ENCODE measurements around the gene SAXO1. TPM values are rescaled to one million over a fixed set of nuclear protein-coding genes. Genes with fewer than 3 reads are reported as not detected.

Gene SAXO1
- polyA plus RNA-seq, 1 experiment = 0.01 TPM

- ChIA-PET POLR2A (no interaction called here), CTCF (no interaction called here)
- no peak for TF ChIP-seq CTCF (IDR thresholded peaks at IDR 0.05; ENCODE audit: low read depth, low read length)
- peaks cover 2% of the 10 kb centered on the region for H3K27me3 ChIP-seq (ENCODE audit: control insufficient read depth, insufficient read depth, low read length)
- DNase-seq (ENCODE audit: low read depth, low spot score) = no peak
- H3K27ac ChIP-seq (ENCODE audit: low read depth, low read length) = no peak overlapping the region
- no peak overlapping the region for H3K4me3 ChIP-seq (ENCODE audit: low read depth, low read length)
- no peaks in the 10 kb centered on the region for H3K9me3 ChIP-seq (ENCODE audit: control insufficient read depth, insufficient read depth, low read length)
Observed at GRCh38 chr9:19032406-19032805, 603 bp downstream of the SAXO1 start.

DNA sequence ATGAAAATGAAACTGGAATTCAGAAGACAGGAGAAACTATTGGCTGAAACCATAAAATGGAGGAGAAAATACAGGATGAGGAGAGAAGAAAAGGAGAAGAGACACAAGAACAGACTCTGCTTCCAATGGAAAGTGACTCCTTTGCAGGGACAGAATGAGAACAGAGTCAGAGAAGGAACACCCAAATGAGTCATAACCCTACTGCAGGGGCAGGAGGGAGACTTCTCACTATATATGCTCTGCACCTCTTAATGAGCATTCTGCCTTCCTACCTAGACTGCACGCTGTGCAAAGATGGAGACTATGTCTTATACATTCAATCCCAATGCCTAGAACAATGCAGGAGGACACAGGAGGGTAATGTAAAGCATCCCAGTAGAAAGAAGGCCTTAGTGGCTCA, 2.1 kb downstream of the SAXO1 start:
- TF ChIP-seq CTCF (IDR thresholded peaks at IDR 0.05; ENCODE audit: low read depth, low read length) = no peak
- no peak overlapping the region for H3K27ac ChIP-seq (ENCODE audit: low read depth, low read length)
- DNase-seq (ENCODE audit: low read depth, low spot score) = no peak
- peaks cover 2% of the 10 kb centered on the region for H3K27me3 ChIP-seq (ENCODE audit: control insufficient read depth, insufficient read depth, low read length)
- H3K9me3 ChIP-seq (ENCODE audit: control insufficient read depth, insufficient read depth, low read length) = no peaks in the 10 kb centered on the region
- H3K4me3 ChIP-seq (ENCODE audit: low read depth, low read length) = no peak overlapping the region
- ChIA-PET POLR2A (no interaction called here), CTCF (interaction anchor here (0.5 to 5.6 kb wide), 2 partner anchors 1219 to 1499 kb away, joined by 3 to 59 read pairs; no protein-coding TSS in a partner anchor)

DNA sequence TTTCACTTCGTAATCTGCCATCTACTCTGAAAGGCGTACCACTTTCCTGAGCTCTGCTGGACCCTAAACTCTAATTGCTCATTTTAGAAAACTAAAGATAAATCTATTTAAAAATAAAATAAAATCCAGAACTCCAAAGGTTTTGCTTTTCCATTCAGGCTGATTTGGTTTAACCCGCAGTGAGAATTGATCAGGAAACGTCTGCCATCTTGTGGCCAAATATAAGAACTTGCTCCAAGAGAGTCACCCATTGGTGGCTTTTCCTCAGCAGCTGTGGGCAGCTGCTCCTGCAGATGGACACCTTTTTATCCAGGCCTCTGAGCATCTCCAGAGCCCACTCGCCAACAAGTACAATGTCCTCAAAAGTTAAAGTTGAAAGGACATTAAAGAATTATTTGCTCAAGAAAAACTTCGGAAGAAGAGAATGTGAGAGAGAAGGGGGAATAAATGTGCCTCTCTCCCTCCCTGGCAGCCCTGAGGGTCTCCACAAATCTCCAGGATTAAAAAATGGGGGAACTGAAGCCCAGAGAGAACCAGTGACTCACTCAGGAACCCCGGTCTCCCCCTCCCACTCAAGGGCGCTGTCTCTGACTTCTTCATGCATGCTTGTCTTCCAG, 4.1 kb downstream of the SAXO1 start:
- ChIA-PET CTCF (interaction anchor here (0.5 to 7.2 kb wide), 66 partner anchors 13 to 1496 kb away, joined by 3 to 108 read pairs (median 4); partner anchors contain the start of gene RRAGA), POLR2A (no interaction called here)
- peak; percentile 52 for DNase-seq (ENCODE audit: low read depth, low spot score)

GRCh38 chr9:19027825-19028224, 5.2 kb downstream of the SAXO1 start:
- H3K27ac ChIP-seq (ENCODE audit: low read depth, low read length) = no peak overlapping the region
- CTCF ChIA-PET = interaction anchor here (0.8 to 7.2 kb wide), 29 partner anchors 13 to 1495 kb away, joined by 3 to 108 read pairs (median 5); no protein-coding TSS in a partner anchor

More for the DNA sequence above, 4.1 kb downstream of the SAXO1 start:
- Histone ChIP-seq H3K27ac (ENCODE audit: low read depth, low read length) (no peak overlapping the region), H3K27me3 (ENCODE audit: control insufficient read depth, insufficient read depth, low read length) (peaks cover 2% of the 10 kb centered on the region), H3K4me3 (ENCODE audit: low read depth, low read length) (no peak overlapping the region), H3K9me3 (ENCODE audit: control insufficient read depth, insufficient read depth, low read length) (no peaks in the 10 kb centered on the region)
- peak; percentile 74 for TF ChIP-seq CTCF (IDR thresholded peaks at IDR 0.05; ENCODE audit: low read depth, low read length)

More at GRCh38 chr9:19027825-19028224, 5.2 kb downstream of the SAXO1 start:
- Histone ChIP-seq H3K27me3 (ENCODE audit: control insufficient read depth, insufficient read depth, low read length) (no peaks in the 10 kb centered on the region), H3K9me3 (ENCODE audit: control insufficient read depth, insufficient read depth, low read length) (no peaks in the 10 kb centered on the region), H3K4me3 (ENCODE audit: low read depth, low read length) (no peak overlapping the region)
- no peak for DNase-seq (ENCODE audit: low read depth, low spot score)
- POLR2A ChIA-PET = no interaction called here
- TF ChIP-seq CTCF (IDR thresholded peaks at IDR 0.05; ENCODE audit: low read depth, low read length) = no peak
